GM23338 (cell line): Measurements from ENCODE around the gene GGT6. TPM values are rescaled to one million over a fixed set of nuclear protein-coding genes. Genes with fewer than 3 reads are reported as not detected.

Experiments
- ATAC-seq: fragments of 200-7000 bp; cut with Tn5 transposase; 3 replicates; pipeline ENCODE4 v1.9.1; 2020
- DNase-seq: peaks from one replicate; pipeline ENCODE4 v3.0.0-alpha.2; 2015; ENCODE audit warnings: low spot score
- H2AFZ ChIP-seq: fragments of 200-600 bp; sonication (generic); 2 replicates; pipeline ENCODE4 v1.8.0; 2016; ENCODE audit warnings: antibody characterized with exemption, mild to moderate bottlenecking, moderate library complexity
- H3F3A ChIP-seq: fragments of 200-600 bp; sonication (generic); replicated peaks from 2 replicates; pipeline ENCODE4 v1.8.0; 2017; ENCODE audit warnings: antibody characterized with exemption, mixed run types, low read depth
- H3K27ac ChIP-seq: fragments of 200-600 bp; sonication (generic); 2 replicates; pipeline ENCODE4 v1.6.1; 2016; ENCODE audit warnings: low read depth
- H3K27me3 ChIP-seq: fragments of 200-600 bp; sonication (generic); 2 replicates; pipeline ENCODE4 v1.8.0; 2016; ENCODE audit warnings: mild to moderate bottlenecking, mixed run types, moderate library complexity; ENCODE audit not compliant: insufficient read depth
- H3K36me3 ChIP-seq: fragments of 200-600 bp; sonication (generic); 2 replicates; pipeline ENCODE4 v1.8.0; 2016; ENCODE audit warnings: mild to moderate bottlenecking; ENCODE audit not compliant: insufficient read depth
- H3K4me1 ChIP-seq: fragments of 200-600 bp; sonication (generic); 2 replicates; pipeline ENCODE4 v1.8.0; 2016; ENCODE audit warnings: mild to moderate bottlenecking, moderate library complexity; ENCODE audit not compliant: insufficient read depth
- H3K4me2 ChIP-seq: fragments of 200-600 bp; sonication (generic); 2 replicates; pipeline ENCODE4 v1.7.1; 2017; ENCODE audit warnings: mixed run types
- H3K4me3 ChIP-seq: fragments of 200-600 bp; sonication (generic); 2 replicates; pipeline ENCODE4 v1.6.1; 2016; ENCODE audit warnings: mixed run types
- H3K79me2 ChIP-seq: fragments of 200-600 bp; sonication (generic); replicated peaks from 2 replicates; pipeline ENCODE4 v1.8.0; 2017; ENCODE audit warnings: mild to moderate bottlenecking; ENCODE audit not compliant: insufficient read depth
- H3K9me2 ChIP-seq: fragments of 200-600 bp; sonication (generic); 2 replicates; pipeline ENCODE4 v1.8.0; 2017; ENCODE audit not compliant: insufficient read depth
- H4K20me1 ChIP-seq: fragments of 200-600 bp; sonication (generic); replicated peaks from 2 replicates; pipeline ENCODE4 v1.8.0; 2017; ENCODE audit warnings: mild to moderate bottlenecking; ENCODE audit not compliant: insufficient read depth
- H3K27ac Mint-ChIP-seq: 2 replicates; pipeline ENCODE4 v1.8.0; 2020; ENCODE audit warnings: inconsistent platforms, mild to moderate bottlenecking, moderate library complexity, mixed read lengths
- H3K27me3 Mint-ChIP-seq: 3 replicates; pipeline ENCODE4 v1.8.0; 2022; ENCODE audit warnings: low read depth, mild to moderate bottlenecking, moderate library complexity, mixed read lengths, inconsistent platforms; ENCODE audit not compliant: insufficient read depth, poor library complexity
- H3K36me3 Mint-ChIP-seq: 3 replicates; pipeline ENCODE4 v1.8.0; 2021; ENCODE audit warnings: low read depth, mild to moderate bottlenecking, inconsistent platforms, moderate library complexity, mixed read lengths
- H3K4me1 Mint-ChIP-seq: 3 replicates; pipeline ENCODE4 v1.8.0; 2020; ENCODE audit warnings: mild to moderate bottlenecking, inconsistent platforms, mixed read lengths
- H3K4me3 Mint-ChIP-seq: 3 replicates; pipeline ENCODE4 v1.8.0; 2021; ENCODE audit warnings: moderate library complexity, mild to moderate bottlenecking, inconsistent platforms, mixed read lengths
- H3K9me3 Mint-ChIP-seq: 3 replicates; pipeline ENCODE4 v1.8.0; 2020; ENCODE audit warnings: moderate library complexity, mild to moderate bottlenecking, inconsistent platforms, mixed read lengths
- CREB1 ChIP-seq: fragments of 250-450 bp; sonication (Bioruptor Pico); IDR thresholded peaks from 2 replicates; pipeline ENCODE4 v1.5.0; 2020; ENCODE audit warnings: low read depth, mild to moderate bottlenecking, moderate library complexity
- EZH2 ChIP-seq: fragments of 200-600 bp; sonication (generic); IDR thresholded peaks from one replicate; pipeline ENCODE4 v1.8.0; 2017; ENCODE audit warnings: antibody characterized with exemption, mild to moderate bottlenecking, low read depth; ENCODE audit not compliant: unreplicated experiment
- EZH2phosphoT487 ChIP-seq: fragments of 200-600 bp; sonication (generic); IDR thresholded peaks from one replicate; pipeline ENCODE4 v1.8.1; 2018; ENCODE audit warnings: antibody characterized with exemption; ENCODE audit not compliant: unreplicated experiment
- JUNB ChIP-seq: IDR thresholded peaks from one replicate; pipeline ENCODE4 v1.6.1; 2016; ENCODE audit warnings: antibody characterized with exemption; ENCODE audit not compliant: unreplicated experiment
- NANOG ChIP-seq: IDR thresholded peaks from 2 replicates; pipeline ENCODE4 v1.6.1; 2016; ENCODE audit warnings: antibody characterized with exemption, borderline replicate concordance
- POLR2AphosphoS5 ChIP-seq: IDR thresholded peaks from 2 replicates; pipeline ENCODE4 v1.6.1; 2016; ENCODE audit warnings: antibody characterized with exemption, low read depth
- STAT1 ChIP-seq: IDR thresholded peaks from one replicate; pipeline ENCODE4 v1.6.1; 2016; ENCODE audit warnings: antibody characterized with exemption; ENCODE audit not compliant: unreplicated experiment
- ZNF114 ChIP-seq: fragments of 250-450 bp; sonication (Bioruptor Pico); IDR thresholded peaks from 2 replicates; pipeline ENCODE4 v1.5.0; 2020; ENCODE audit warnings: mild to moderate bottlenecking, moderate library complexity
- ZNF331 ChIP-seq: fragments of 250-450 bp; sonication (Bioruptor Pico); IDR thresholded peaks from 2 replicates; pipeline ENCODE4 v1.5.0; 2020; ENCODE audit warnings: low read depth, mild to moderate bottlenecking, moderate library complexity
- polyA plus RNA-seq: library from polyadenylated mRNA; unstranded; fragments of >200 nt; fragmentation: Nextera tagmentation; extraction: Ambion mirVana; gene quantifications from 2 replicates; pipeline ENCODE4 v1.2.1, GENCODE V29; 2016
- total RNA-seq: library from RNA; depleted of rRNA; stranded (reverse); fragments of >200 nt; shearing (Covaris generic); gene quantifications from 2 replicates; pipeline ENCODE4 v1.2.3, GENCODE V29; 2014
- TF ChIP-seq, protein P1 (sequence below), 2 experiments: fragments of 200-600 bp in 1 of 2; sonication (generic) in 1 of 2; conservative IDR thresholded peaks; 2 replicates each; pipeline versions ENCODE4 v1.5.1 to v1.6.1; 2016 to 2017; ENCODE audit warnings: antibody characterized with exemption in 2 of 2, low read depth in 2 of 2, mild to moderate bottlenecking in 2 of 2, moderate library complexity in 1 of 2
- TF ChIP-seq, protein P2 (sequence below): IDR thresholded peaks from 2 replicates; pipeline ENCODE4 v1.6.1; 2016; ENCODE audit warnings: antibody characterized with exemption
- TF ChIP-seq, protein P3 (sequence below): IDR thresholded peaks from one replicate; pipeline ENCODE4 v1.6.1; 2018; ENCODE audit warnings: antibody characterized with exemption; ENCODE audit not compliant: unreplicated experiment
- TF ChIP-seq, protein P4 (sequence below): fragments of 250-450 bp; sonication (Bioruptor Pico); IDR thresholded peaks from 2 replicates; pipeline ENCODE4 v1.5.0; 2020; ENCODE audit warnings: mild to moderate bottlenecking, moderate library complexity

GGT6 gene
- total and polyA plus RNA-seq, 2 experiments from 2014 or later = 0.24 TPM; not detected in 1

DNA sequence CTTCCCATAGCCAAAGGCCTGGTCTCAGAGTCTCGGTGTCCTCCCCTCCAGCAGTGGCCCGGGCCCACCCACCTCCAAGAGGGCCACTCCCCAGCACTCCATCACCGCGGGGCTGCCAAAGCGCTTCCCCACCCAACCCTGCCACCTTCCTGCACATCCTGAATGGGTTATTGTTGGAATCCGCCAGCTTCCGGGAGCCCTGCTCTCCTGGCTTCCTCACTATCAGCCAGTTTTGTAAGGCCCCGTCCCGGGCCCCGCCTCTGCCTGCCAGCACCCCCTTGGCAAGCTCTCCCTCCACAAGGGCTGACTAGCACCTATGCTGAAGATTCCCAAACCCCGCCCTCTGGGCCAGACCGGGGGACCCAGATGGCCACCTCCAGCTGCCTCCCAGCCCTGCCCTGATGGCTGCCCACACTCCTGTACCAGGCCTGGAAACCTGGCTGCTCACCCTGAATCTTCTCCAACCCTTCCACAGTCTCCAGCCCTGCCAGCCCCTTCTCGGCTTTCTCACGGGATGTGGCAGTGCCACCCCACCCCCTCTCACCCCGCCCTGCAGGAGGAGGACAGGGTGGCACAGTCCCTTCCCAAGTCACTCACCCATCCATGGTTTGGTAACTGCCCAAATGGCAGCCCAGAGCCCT is 19.6 kb downstream of the GGT6 start:
- Histone ChIP-seq H3K4me3 (no peak overlapping the region), H3K9me2 (no peaks in the 10 kb centered on the region), H3K79me2 (no peaks in the 10 kb centered on the region), H3K27ac (no peak overlapping the region), H4K20me1 (peaks cover 8% of the 10 kb centered on the region), H3K27me3 (no peaks in the 10 kb centered on the region), H3F3A (peaks cover 10% of the 10 kb centered on the region), H3K4me2 (no peak overlapping the region), H2AFZ (no peak overlapping the region), H3K4me1 (no peaks in the 10 kb centered on the region; the same call in 1 of the 2 replicates), H3K36me3 (no peaks in the 10 kb centered on the region; the same call in 1 of the 2 replicates)
- Mint-ChIP-seq H3K9me3 (no peaks in the 10 kb centered on the region), H3K4me3 (no peak overlapping the region), H3K27ac (no peak overlapping the region), H3K27me3 (peaks cover 36% of the 10 kb centered on the region), H3K36me3 (peaks cover 62% of the 10 kb centered on the region), H3K4me1 (peaks cover 10% of the 10 kb centered on the region; the same call in 2 of the 3 replicates)
- TF ChIP-seq CREB1 (CRISPR knock-in tag) (no peak), ZNF331 (CRISPR knock-in tag) (no peak), EZH2 (no peak), JUNB (no peak), EZH2phosphoT487 (no peak), ZNF114 (CRISPR knock-in tag) (no peak), STAT1 (no peak), POLR2AphosphoS5 (no peak), NANOG (no peak)
- TF ChIP-seq, protein P1, sequence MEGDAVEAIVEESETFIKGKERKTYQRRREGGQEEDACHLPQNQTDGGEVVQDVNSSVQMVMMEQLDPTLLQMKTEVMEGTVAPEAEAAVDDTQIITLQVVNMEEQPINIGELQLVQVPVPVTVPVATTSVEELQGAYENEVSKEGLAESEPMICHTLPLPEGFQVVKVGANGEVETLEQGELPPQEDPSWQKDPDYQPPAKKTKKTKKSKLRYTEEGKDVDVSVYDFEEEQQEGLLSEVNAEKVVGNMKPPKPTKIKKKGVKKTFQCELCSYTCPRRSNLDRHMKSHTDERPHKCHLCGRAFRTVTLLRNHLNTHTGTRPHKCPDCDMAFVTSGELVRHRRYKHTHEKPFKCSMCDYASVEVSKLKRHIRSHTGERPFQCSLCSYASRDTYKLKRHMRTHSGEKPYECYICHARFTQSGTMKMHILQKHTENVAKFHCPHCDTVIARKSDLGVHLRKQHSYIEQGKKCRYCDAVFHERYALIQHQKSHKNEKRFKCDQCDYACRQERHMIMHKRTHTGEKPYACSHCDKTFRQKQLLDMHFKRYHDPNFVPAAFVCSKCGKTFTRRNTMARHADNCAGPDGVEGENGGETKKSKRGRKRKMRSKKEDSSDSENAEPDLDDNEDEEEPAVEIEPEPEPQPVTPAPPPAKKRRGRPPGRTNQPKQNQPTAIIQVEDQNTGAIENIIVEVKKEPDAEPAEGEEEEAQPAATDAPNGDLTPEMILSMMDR (conservative IDR thresholded peaks at IDR 0.05; ENCODE audit: low read depth in 2 of 2) = no peak
- TF ChIP-seq, protein P2, sequence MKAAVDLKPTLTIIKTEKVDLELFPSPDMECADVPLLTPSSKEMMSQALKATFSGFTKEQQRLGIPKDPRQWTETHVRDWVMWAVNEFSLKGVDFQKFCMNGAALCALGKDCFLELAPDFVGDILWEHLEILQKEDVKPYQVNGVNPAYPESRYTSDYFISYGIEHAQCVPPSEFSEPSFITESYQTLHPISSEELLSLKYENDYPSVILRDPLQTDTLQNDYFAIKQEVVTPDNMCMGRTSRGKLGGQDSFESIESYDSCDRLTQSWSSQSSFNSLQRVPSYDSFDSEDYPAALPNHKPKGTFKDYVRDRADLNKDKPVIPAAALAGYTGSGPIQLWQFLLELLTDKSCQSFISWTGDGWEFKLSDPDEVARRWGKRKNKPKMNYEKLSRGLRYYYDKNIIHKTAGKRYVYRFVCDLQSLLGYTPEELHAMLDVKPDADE = no peak
- TF ChIP-seq, protein P3, sequence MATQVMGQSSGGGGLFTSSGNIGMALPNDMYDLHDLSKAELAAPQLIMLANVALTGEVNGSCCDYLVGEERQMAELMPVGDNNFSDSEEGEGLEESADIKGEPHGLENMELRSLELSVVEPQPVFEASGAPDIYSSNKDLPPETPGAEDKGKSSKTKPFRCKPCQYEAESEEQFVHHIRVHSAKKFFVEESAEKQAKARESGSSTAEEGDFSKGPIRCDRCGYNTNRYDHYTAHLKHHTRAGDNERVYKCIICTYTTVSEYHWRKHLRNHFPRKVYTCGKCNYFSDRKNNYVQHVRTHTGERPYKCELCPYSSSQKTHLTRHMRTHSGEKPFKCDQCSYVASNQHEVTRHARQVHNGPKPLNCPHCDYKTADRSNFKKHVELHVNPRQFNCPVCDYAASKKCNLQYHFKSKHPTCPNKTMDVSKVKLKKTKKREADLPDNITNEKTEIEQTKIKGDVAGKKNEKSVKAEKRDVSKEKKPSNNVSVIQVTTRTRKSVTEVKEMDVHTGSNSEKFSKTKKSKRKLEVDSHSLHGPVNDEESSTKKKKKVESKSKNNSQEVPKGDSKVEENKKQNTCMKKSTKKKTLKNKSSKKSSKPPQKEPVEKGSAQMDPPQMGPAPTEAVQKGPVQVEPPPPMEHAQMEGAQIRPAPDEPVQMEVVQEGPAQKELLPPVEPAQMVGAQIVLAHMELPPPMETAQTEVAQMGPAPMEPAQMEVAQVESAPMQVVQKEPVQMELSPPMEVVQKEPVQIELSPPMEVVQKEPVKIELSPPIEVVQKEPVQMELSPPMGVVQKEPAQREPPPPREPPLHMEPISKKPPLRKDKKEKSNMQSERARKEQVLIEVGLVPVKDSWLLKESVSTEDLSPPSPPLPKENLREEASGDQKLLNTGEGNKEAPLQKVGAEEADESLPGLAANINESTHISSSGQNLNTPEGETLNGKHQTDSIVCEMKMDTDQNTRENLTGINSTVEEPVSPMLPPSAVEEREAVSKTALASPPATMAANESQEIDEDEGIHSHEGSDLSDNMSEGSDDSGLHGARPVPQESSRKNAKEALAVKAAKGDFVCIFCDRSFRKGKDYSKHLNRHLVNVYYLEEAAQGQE = no peak
- TF ChIP-seq, protein P4, sequence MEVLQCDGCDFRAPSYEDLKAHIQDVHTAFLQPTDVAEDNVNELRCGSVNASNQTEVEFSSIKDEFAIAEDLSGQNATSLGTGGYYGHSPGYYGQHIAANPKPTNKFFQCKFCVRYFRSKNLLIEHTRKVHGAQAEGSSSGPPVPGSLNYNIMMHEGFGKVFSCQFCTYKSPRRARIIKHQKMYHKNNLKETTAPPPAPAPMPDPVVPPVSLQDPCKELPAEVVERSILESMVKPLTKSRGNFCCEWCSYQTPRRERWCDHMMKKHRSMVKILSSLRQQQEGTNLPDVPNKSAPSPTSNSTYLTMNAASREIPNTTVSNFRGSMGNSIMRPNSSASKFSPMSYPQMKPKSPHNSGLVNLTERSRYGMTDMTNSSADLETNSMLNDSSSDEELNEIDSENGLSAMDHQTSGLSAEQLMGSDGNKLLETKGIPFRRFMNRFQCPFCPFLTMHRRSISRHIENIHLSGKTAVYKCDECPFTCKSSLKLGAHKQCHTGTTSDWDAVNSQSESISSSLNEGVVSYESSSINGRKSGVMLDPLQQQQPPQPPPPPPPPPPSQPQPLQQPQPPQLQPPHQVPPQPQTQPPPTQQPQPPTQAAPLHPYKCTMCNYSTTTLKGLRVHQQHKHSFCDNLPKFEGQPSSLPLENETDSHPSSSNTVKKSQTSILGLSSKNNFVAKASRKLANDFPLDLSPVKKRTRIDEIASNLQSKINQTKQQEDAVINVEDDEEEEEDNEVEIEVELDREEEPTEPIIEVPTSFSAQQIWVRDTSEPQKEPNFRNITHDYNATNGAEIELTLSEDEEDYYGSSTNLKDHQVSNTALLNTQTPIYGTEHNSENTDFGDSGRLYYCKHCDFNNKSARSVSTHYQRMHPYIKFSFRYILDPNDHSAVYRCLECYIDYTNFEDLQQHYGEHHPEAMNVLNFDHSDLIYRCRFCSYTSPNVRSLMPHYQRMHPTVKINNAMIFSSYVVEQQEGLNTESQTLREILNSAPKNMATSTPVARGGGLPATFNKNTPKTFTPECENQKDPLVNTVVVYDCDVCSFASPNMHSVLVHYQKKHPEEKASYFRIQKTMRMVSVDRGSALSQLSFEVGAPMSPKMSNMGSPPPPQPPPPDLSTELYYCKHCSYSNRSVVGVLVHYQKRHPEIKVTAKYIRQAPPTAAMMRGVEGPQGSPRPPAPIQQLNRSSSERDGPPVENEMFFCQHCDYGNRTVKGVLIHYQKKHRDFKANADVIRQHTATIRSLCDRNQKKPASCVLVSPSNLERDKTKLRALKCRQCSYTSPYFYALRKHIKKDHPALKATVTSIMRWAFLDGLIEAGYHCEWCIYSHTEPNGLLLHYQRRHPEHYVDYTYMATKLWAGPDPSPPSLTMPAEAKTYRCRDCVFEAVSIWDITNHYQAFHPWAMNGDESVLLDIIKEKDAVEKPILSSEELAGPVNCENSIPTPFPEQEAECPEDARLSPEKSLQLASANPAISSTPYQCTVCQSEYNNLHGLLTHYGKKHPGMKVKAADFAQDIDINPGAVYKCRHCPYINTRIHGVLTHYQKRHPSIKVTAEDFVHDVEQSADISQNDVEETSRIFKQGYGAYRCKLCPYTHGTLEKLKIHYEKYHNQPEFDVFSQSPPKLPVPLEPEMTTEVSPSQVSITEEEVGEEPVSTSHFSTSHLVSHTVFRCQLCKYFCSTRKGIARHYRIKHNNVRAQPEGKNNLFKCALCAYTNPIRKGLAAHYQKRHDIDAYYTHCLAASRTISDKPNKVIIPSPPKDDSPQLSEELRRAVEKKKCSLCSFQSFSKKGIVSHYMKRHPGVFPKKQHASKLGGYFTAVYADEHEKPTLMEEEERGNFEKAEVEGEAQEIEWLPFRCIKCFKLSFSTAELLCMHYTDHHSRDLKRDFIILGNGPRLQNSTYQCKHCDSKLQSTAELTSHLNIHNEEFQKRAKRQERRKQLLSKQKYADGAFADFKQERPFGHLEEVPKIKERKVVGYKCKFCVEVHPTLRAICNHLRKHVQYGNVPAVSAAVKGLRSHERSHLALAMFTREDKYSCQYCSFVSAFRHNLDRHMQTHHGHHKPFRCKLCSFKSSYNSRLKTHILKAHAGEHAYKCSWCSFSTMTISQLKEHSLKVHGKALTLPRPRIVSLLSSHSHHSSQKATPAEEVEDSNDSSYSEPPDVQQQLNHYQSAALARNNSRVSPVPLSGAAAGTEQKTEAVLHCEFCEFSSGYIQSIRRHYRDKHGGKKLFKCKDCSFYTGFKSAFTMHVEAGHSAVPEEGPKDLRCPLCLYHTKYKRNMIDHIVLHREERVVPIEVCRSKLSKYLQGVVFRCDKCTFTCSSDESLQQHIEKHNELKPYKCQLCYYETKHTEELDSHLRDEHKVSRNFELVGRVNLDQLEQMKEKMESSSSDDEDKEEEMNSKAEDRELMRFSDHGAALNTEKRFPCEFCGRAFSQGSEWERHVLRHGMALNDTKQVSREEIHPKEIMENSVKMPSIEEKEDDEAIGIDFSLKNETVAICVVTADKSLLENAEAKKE (CRISPR knock-in tag) = no peak
- ATAC-seq (no peak), DNase-seq (no peak)
